Neural progenitor cell (in vitro differentiated cells): ENCODE measurements around the gene NLGN2. TPM values are rescaled to one million over a fixed set of nuclear protein-coding genes. Genes with fewer than 3 reads are reported as not detected.

ENCODE experiments used
- DNase-seq: peaks from one replicate; pipeline ENCODE4 v3.0.0-alpha.2; 2016; ENCODE audit warnings: low spot score
- H2AFZ ChIP-seq: fragments of 200-600 bp; sonication (generic); replicated peaks from 2 replicates; pipeline ENCODE4 v1.6.1; 2016; ENCODE audit warnings: antibody characterized with exemption
- H3F3A ChIP-seq: fragments of 200-600 bp; sonication (generic); 2 replicates; pipeline ENCODE4 v1.6.1; 2016; ENCODE audit warnings: antibody characterized with exemption, low read depth
- H3K27ac ChIP-seq: fragments of 200-600 bp; sonication (generic); 2 replicates; pipeline ENCODE4 v1.5.1; 2016; ENCODE audit warnings: mild to moderate bottlenecking
- H3K27me3 ChIP-seq: fragments of 200-600 bp; sonication (generic); 2 replicates; pipeline ENCODE4 v1.6.1; 2016; ENCODE audit warnings: mild to moderate bottlenecking, moderate library complexity
- H3K36me3 ChIP-seq: fragments of 200-600 bp; sonication (generic); 2 replicates; pipeline ENCODE4 v1.5.1; 2016
- H3K4me1 ChIP-seq: fragments of 200-600 bp; sonication (generic); 2 replicates; pipeline ENCODE4 v1.6.1; 2016; ENCODE audit warnings: mixed run types
- H3K4me2 ChIP-seq: fragments of 200-600 bp; sonication (generic); 2 replicates; pipeline ENCODE4 v1.6.1; 2016
- H3K4me3 ChIP-seq: fragments of 200-600 bp; sonication (generic); 2 replicates; pipeline ENCODE4 v1.5.1; 2016
- H3K79me2 ChIP-seq: fragments of 200-600 bp; sonication (generic); 2 replicates; pipeline ENCODE4 v1.6.1; 2016; ENCODE audit warnings: low read depth
- H3K9ac ChIP-seq: fragments of 200-600 bp; sonication (generic); 2 replicates; pipeline ENCODE4 v1.6.1; 2016
- H3K9me3 ChIP-seq: fragments of 200-600 bp; sonication (generic); 2 replicates; pipeline ENCODE4 v1.5.1; 2016; ENCODE audit warnings: low read depth
- H4K20me1 ChIP-seq: fragments of 200-600 bp; sonication (generic); 2 replicates; pipeline ENCODE4 v1.6.1; 2016; ENCODE audit warnings: low read depth
- H3K27ac Mint-ChIP-seq: 3 replicates; pipeline ENCODE4 v1.8.0; 2021; ENCODE audit warnings: mixed read lengths
- H3K27me3 Mint-ChIP-seq: 2 replicates; pipeline ENCODE4 v1.8.0; 2022; ENCODE audit warnings: low read depth, mild to moderate bottlenecking, inconsistent platforms, moderate library complexity, mixed read lengths; ENCODE audit not compliant: insufficient read depth
- H3K36me3 Mint-ChIP-seq: 3 replicates; pipeline ENCODE4 v1.8.0; 2021; ENCODE audit warnings: mixed read lengths
- H3K4me1 Mint-ChIP-seq: 3 replicates; pipeline ENCODE4 v1.8.0; 2021; ENCODE audit warnings: mixed read lengths
- H3K4me3 Mint-ChIP-seq: 3 replicates; pipeline ENCODE4 v1.8.0; 2021; ENCODE audit warnings: mild to moderate bottlenecking, moderate library complexity, mixed read lengths
- H3K9me3 Mint-ChIP-seq: 3 replicates; pipeline ENCODE4 v1.8.0; 2020; ENCODE audit warnings: mixed read lengths
- CTCF ChIP-seq: fragments of 200-600 bp; sonication (generic); IDR thresholded peaks from 2 replicates; pipeline ENCODE4 v1.5.1; 2017; ENCODE audit warnings: antibody characterized with exemption, mild to moderate bottlenecking
- EZH2 ChIP-seq: fragments of 200-600 bp; sonication (generic); IDR thresholded peaks from 2 replicates; pipeline ENCODE4 v1.6.1; 2017; ENCODE audit warnings: antibody characterized with exemption, mild to moderate bottlenecking, moderate library complexity
- EZH2phosphoT487 ChIP-seq: fragments of 200-600 bp; sonication (generic); IDR thresholded peaks from 2 replicates; pipeline ENCODE4 v1.6.1; 2017; ENCODE audit warnings: antibody characterized with exemption
- total RNA-seq: library from RNA; depleted of rRNA; stranded (reverse); fragments of >200 nt; gene quantifications from 2 replicates; pipeline ENCODE4 v1.2.3, GENCODE V29; 2015; ENCODE audit warnings: low replicate concordance

NLGN2 gene
- total RNA-seq, 1 donor from 2014 or later, result 13.9 TPM

GRCh38 chr17:7464081-7464480, 56.4 kb downstream of the NLGN2 start:
- Histone ChIP-seq H2AFZ (no peak overlapping the region), H3K4me3 (no peak overlapping the region), H3K4me1 (peaks cover 10% of the 10 kb centered on the region), H3K9me3 (no peaks in the 10 kb centered on the region), H3K4me2 (no peak overlapping the region), H3K27me3 (no peaks in the 10 kb centered on the region), H3F3A (peaks cover 16% of the 10 kb centered on the region), H3K79me2 (no peaks in the 10 kb centered on the region), H4K20me1 (peaks cover 21% of the 10 kb centered on the region), H3K9ac (no peak overlapping the region), H3K27ac (no peak overlapping the region), H3K36me3 (no peaks in the 10 kb centered on the region)
- no peak for DNase-seq
- Mint-ChIP-seq H3K27me3 (peaks cover 13% of the 10 kb centered on the region), H3K36me3 (peaks cover 14% of the 10 kb centered on the region), H3K4me3 (no peak overlapping the region), H3K9me3 (no peaks in the 10 kb centered on the region), H3K27ac (no peak overlapping the region), H3K4me1 (peaks cover 30% of the 10 kb centered on the region)
- TF ChIP-seq EZH2 (no peak), CTCF (no peak), EZH2phosphoT487 (no peak)

- no peaks in the 10 kb centered on the region for H3K36me3 ChIP-seq
- no peak for DNase-seq
- no peak overlapping the region for H3K9ac ChIP-seq
- H3K4me1 ChIP-seq, result peaks cover 10% of the 10 kb centered on the region
- H3F3A ChIP-seq, result peaks cover 8% of the 10 kb centered on the region
- no peaks in the 10 kb centered on the region for H3K79me2 ChIP-seq
- H3K4me3 ChIP-seq, result no peak overlapping the region
- no peak overlapping the region for H2AFZ ChIP-seq
- H3K27ac ChIP-seq, result no peak overlapping the region
- no peak overlapping the region for H3K4me2 ChIP-seq
- no peaks in the 10 kb centered on the region for H3K9me3 Mint-ChIP-seq
- peak overlapping the region; percentile 50 for H3K27ac Mint-ChIP-seq
- H3K9me3 ChIP-seq, result no peaks in the 10 kb centered on the region
- no peak for TF ChIP-seq CTCF
- TF ChIP-seq EZH2, result no peak
- no peak for TF ChIP-seq EZH2phosphoT487
- peaks cover 12% of the 10 kb centered on the region for H3K36me3 Mint-ChIP-seq
- H3K4me1 Mint-ChIP-seq, result peaks cover 30% of the 10 kb centered on the region
- H4K20me1 ChIP-seq, result peaks cover 24% of the 10 kb centered on the region
- peaks cover 13% of the 10 kb centered on the region for H3K27me3 Mint-ChIP-seq
- no peak overlapping the region for H3K4me3 Mint-ChIP-seq
- H3K27me3 ChIP-seq, result no peaks in the 10 kb centered on the region
Measured at GRCh38 chr17:7465597-7466275, 58.1 kb downstream of the NLGN2 start.

GRCh38 chr17:7466318-7466638, 58.6 kb downstream of the NLGN2 start:
- Mint-ChIP-seq H3K4me3 (no peak overlapping the region), H3K27me3 (peaks cover 9% of the 10 kb centered on the region), H3K9me3 (no peaks in the 10 kb centered on the region), H3K4me1 (peaks cover 28% of the 10 kb centered on the region), H3K36me3 (peaks cover 9% of the 10 kb centered on the region), H3K27ac (no peak overlapping the region)
- Histone ChIP-seq H3K27me3 (no peaks in the 10 kb centered on the region), H3K36me3 (no peaks in the 10 kb centered on the region), H3K9ac (no peak overlapping the region), H3K4me2 (no peak overlapping the region), H3K4me1 (peaks cover 6% of the 10 kb centered on the region), H3K9me3 (no peaks in the 10 kb centered on the region), H4K20me1 (peaks cover 21% of the 10 kb centered on the region), H2AFZ (no peak overlapping the region), H3F3A (peaks cover 4% of the 10 kb centered on the region), H3K4me3 (no peak overlapping the region), H3K27ac (no peak overlapping the region), H3K79me2 (peaks cover 4% of the 10 kb centered on the region)
- no peak for DNase-seq
- no peak for TF ChIP-seq EZH2
- no peak for TF ChIP-seq CTCF
- no peak for TF ChIP-seq EZH2phosphoT487
